ENCODE data around the gene BAK1. TPM values are rescaled to one million over a fixed set of nuclear protein-coding genes. Genes with fewer than 3 reads are reported as not detected.

The BAK1 gene
- total RNA-seq, 1 experiment from 2014 or later, result 40.0 TPM

DNA sequence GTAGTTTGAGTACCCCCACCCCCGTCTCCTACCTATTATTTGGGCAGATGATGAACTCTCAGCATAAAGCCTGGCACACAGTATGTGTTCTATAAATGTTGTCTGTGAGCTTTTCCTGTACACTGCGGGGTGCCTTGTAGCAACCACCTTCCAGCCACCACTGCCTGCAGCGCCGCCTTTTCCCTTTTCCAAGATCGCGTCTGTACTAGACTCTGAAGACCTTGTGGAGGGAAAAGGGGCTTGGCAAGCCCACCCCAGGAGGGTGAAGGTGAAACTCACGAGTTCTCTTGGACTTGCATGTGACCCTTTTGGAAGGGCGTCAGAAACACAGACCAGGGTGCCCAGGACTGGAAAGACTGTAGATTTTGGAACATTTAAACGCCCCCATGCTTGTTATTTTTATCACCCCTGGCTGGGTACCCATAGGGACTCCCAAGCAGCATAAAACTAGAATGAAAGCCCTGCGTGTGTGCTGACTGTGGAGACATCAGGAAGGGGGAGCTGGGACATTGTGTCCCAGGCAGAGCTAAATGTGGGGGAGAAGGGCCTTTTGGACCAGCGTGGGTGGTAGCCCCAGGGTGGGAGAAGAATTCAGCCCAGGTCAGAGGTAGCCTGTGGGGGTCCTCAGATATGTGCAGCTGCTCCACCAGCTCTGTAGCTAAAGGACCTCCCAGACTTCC, 8.3 kb downstream of the BAK1 start:
- no peak overlapping the region for H2BK20ac ChIP-seq (ENCODE audit: low read depth, low read length, poor library complexity, severe bottlenecking)
- H3K14ac ChIP-seq (ENCODE audit: insufficient read depth, low read length), result no peak overlapping the region
- H3K27me3 Mint-ChIP-seq (ENCODE audit: low read depth), result peaks cover 5% of the 10 kb centered on the region
- no peak overlapping the region for H3K23ac ChIP-seq (ENCODE audit: insufficient read length, low read depth, low read length)
- H2BK5ac ChIP-seq (ENCODE audit: insufficient read length, low read length), result no peak overlapping the region
- no peak overlapping the region for H4K8ac ChIP-seq (replicated peaks; ENCODE audit: insufficient read length, low read depth, low read length)
- no peak for DNase-seq
- peak overlapping the region; percentile 86 to 91 for H3K4me3 Mint-ChIP-seq
- peaks cover 4% of the 10 kb centered on the region for H3K23me2 ChIP-seq (ENCODE audit: insufficient read length, low read depth, low read length, poor library complexity, severe bottlenecking)
- no peak overlapping the region for H3K4ac ChIP-seq (ENCODE audit: low read depth, low read length)
- H3K9me3 ChIP-seq (ENCODE audit: control insufficient read depth, low read depth, low read length), result no peaks in the 10 kb centered on the region
- peaks cover 20 to 23% of the 10 kb centered on the region in 2 experiments for H3K4me1 Mint-ChIP-seq
- no peak overlapping the region for H2AK5ac ChIP-seq (ENCODE audit: insufficient read length, low read length)
- H2BK12ac ChIP-seq (ENCODE audit: insufficient read length, low read depth, low read length), result no peak overlapping the region
- WGBS (ENCODE audit: extremely low coverage, insufficient read length, low lambda C conversion rate), result no CpG with 5 or more reads among the region's 11 CpGs
- H2AFZ ChIP-seq (ENCODE audit: low read length), result no peak overlapping the region
- H3K9me3 Mint-ChIP-seq, result peaks cover 0 to under 1% of the 10 kb centered on the region in 2 experiments; a peak in 1 of 5 replicates
- H2BK120ac ChIP-seq (ENCODE audit: low read depth, low read length, poor library complexity, severe bottlenecking), result no peak overlapping the region
- no peak overlapping the region for H3K56ac ChIP-seq (ENCODE audit: insufficient read length, low read depth, low read length)
- peak overlapping the region; percentile 88 for H3K4me2 ChIP-seq (ENCODE audit: insufficient read depth, insufficient read length, low read length)
- TF ChIP-seq, protein P1, sequence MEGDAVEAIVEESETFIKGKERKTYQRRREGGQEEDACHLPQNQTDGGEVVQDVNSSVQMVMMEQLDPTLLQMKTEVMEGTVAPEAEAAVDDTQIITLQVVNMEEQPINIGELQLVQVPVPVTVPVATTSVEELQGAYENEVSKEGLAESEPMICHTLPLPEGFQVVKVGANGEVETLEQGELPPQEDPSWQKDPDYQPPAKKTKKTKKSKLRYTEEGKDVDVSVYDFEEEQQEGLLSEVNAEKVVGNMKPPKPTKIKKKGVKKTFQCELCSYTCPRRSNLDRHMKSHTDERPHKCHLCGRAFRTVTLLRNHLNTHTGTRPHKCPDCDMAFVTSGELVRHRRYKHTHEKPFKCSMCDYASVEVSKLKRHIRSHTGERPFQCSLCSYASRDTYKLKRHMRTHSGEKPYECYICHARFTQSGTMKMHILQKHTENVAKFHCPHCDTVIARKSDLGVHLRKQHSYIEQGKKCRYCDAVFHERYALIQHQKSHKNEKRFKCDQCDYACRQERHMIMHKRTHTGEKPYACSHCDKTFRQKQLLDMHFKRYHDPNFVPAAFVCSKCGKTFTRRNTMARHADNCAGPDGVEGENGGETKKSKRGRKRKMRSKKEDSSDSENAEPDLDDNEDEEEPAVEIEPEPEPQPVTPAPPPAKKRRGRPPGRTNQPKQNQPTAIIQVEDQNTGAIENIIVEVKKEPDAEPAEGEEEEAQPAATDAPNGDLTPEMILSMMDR (conservative IDR thresholded peaks at IDR 0.05), result no peak
- H4K91ac ChIP-seq (ENCODE audit: insufficient read length, low read depth, low read length), result no peak overlapping the region
- no peak overlapping the region for H3T11ph ChIP-seq (ENCODE audit: low read length)
- H3K79me2 ChIP-seq (ENCODE audit: insufficient read depth, low read length), result no peaks in the 10 kb centered on the region
- no peak overlapping the region for H2BK15ac ChIP-seq (ENCODE audit: low read depth, low read length)
- no peak overlapping the region for H3K27ac ChIP-seq (ENCODE audit: insufficient read length, low read depth, low read length)
- no peak overlapping the region for H3K18ac ChIP-seq (ENCODE audit: insufficient read length, low read depth, low read length)
- H4K20me1 ChIP-seq (ENCODE audit: control insufficient read depth, insufficient read depth, insufficient read length), result no peaks in the 10 kb centered on the region
- H3K36me3 Mint-ChIP-seq (ENCODE audit: insufficient read depth in 1 of 3, low read depth in 3 of 3), result peaks cover 16 to 25% (median 23%) of the 10 kb centered on the region in 3 experiments
- H3K4me1 ChIP-seq (ENCODE audit: insufficient read depth, low read length), result no peaks in the 10 kb centered on the region
- no peak overlapping the region for H3K9ac ChIP-seq (ENCODE audit: extremely low read depth, insufficient read length, low read length)
- H3K27ac Mint-ChIP-seq, result peak overlapping the region; percentile 52 to 95 (median 91); a peak in 5 of 7 replicates
- H3K27me3 ChIP-seq (ENCODE audit: insufficient read depth, low read length), result no peaks in the 10 kb centered on the region
- no peak overlapping the region for H4K5ac ChIP-seq (ENCODE audit: insufficient read length, low read depth, low read length)
- H3K79me1 ChIP-seq (ENCODE audit: insufficient read depth, low read depth, low read length, poor library complexity, severe bottlenecking), result no peaks in the 10 kb centered on the region
